Glutamatergic neuron (in vitro differentiated cells): ENCODE results near the gene DTNB. TPM values are rescaled to one million over a fixed set of nuclear protein-coding genes. Genes with fewer than 3 reads are reported as not detected.

Experiments
- DNase-seq: peaks from one replicate; pipeline ENCODE4 v3.0.0; 2022
- H3K27ac Mint-ChIP-seq: one replicate; pipeline ENCODE4 v1.8.0; 2020; ENCODE audit warnings: mild to moderate bottlenecking, mixed read lengths, inconsistent platforms; ENCODE audit not compliant: unreplicated experiment
- H3K27me3 Mint-ChIP-seq: one replicate; pipeline ENCODE4 v1.8.0; 2020; ENCODE audit warnings: mild to moderate bottlenecking, moderate library complexity, mixed read lengths, inconsistent platforms; ENCODE audit not compliant: unreplicated experiment
- H3K36me3 Mint-ChIP-seq: one replicate; pipeline ENCODE4 v1.8.0; 2020; ENCODE audit warnings: mild to moderate bottlenecking, mixed read lengths, inconsistent platforms; ENCODE audit not compliant: unreplicated experiment
- H3K4me1 Mint-ChIP-seq: one replicate; pipeline ENCODE4 v1.8.0; 2020; ENCODE audit warnings: mild to moderate bottlenecking, low read depth, mixed read lengths, inconsistent platforms; ENCODE audit not compliant: unreplicated experiment
- H3K4me3 Mint-ChIP-seq: one replicate; pipeline ENCODE4 v1.8.0; 2020; ENCODE audit warnings: mild to moderate bottlenecking, mixed read lengths, inconsistent platforms; ENCODE audit not compliant: unreplicated experiment
- H3K9me3 Mint-ChIP-seq: one replicate; pipeline ENCODE4 v1.8.0; 2020; ENCODE audit warnings: mild to moderate bottlenecking, moderate library complexity, mixed read lengths, inconsistent platforms; ENCODE audit not compliant: unreplicated experiment
- CTCF ChIP-seq: fragments of 200-600 bp; sonication (generic); IDR thresholded peaks from one replicate; pipeline ENCODE4 v1.5.0; 2021; ENCODE audit not compliant: partially characterized antibody, unreplicated experiment
- total RNA-seq: library from RNA; stranded (reverse); fragmentation: NEBNext Ultra II Directional; extraction: Animal tissue kit (Norgen Biotek cat#: 25700); gene quantifications from one replicate; pipeline ENCODE4 v1.2.1, GENCODE V29; 2021; ENCODE audit not compliant: unreplicated experiment

The DTNB gene
- total RNA-seq, 1 donor from 2014 or later = 41.7 TPM

- peak; percentile 95 for DNase-seq
- peaks cover 13% of the 10 kb centered on the region for H3K27me3 Mint-ChIP-seq
- H3K9me3 Mint-ChIP-seq = peaks cover 11% of the 10 kb centered on the region
- peak overlapping the region; percentile 15 for H3K27ac Mint-ChIP-seq
- H3K4me1 Mint-ChIP-seq = peaks cover 21% of the 10 kb centered on the region
- peak overlapping the region; percentile 54 for H3K4me3 Mint-ChIP-seq
- peak; percentile 99 for TF ChIP-seq CTCF
- no peaks in the 10 kb centered on the region for H3K36me3 Mint-ChIP-seq
These were observed 296.4 kb downstream of the DTNB start for GRCh38 chr2:25376750-25377621.

GRCh38 chr2:25375989-25376545, 297.3 kb downstream of the DTNB start:
- H3K36me3 Mint-ChIP-seq = no peaks in the 10 kb centered on the region
- H3K4me1 Mint-ChIP-seq = peaks cover 24% of the 10 kb centered on the region
- H3K27me3 Mint-ChIP-seq = peaks cover 13% of the 10 kb centered on the region
- TF ChIP-seq CTCF = no peak
- H3K27ac Mint-ChIP-seq = peak overlapping the region; percentile 43
- peaks cover 8% of the 10 kb centered on the region for H3K9me3 Mint-ChIP-seq
- H3K4me3 Mint-ChIP-seq = peak overlapping the region; percentile 52
- DNase-seq = no peak

- no peak for DNase-seq
- Mint-ChIP-seq H3K27ac (no peak overlapping the region), H3K36me3 (no peaks in the 10 kb centered on the region), H3K9me3 (peaks cover 10% of the 10 kb centered on the region), H3K27me3 (peaks cover 13% of the 10 kb centered on the region), H3K4me1 (peaks cover 27% of the 10 kb centered on the region), H3K4me3 (no peak overlapping the region)
- no peak for TF ChIP-seq CTCF
These were observed 297.9 kb downstream of the DTNB start for GRCh38 chr2:25375371-25375988.

GRCh38 chr2:25374827-25375226, 298.6 kb downstream of the DTNB start:
- peaks cover 13% of the 10 kb centered on the region for H3K27me3 Mint-ChIP-seq
- H3K4me3 Mint-ChIP-seq = no peak overlapping the region
- no peak for TF ChIP-seq CTCF
- no peak for DNase-seq
- H3K27ac Mint-ChIP-seq = no peak overlapping the region
- peaks cover 27% of the 10 kb centered on the region for H3K4me1 Mint-ChIP-seq
- H3K36me3 Mint-ChIP-seq = no peaks in the 10 kb centered on the region
- H3K9me3 Mint-ChIP-seq = peaks cover 10% of the 10 kb centered on the region
